ENCODE measurements around the gene VAV1.

GRCh38 chr19:6739390-6739882, 33.1 kb upstream of the VAV1 start, which contains the start of gene TRIP10:
- no peak for TF ChIP-seq POLR2A (IDR thresholded peaks at IDR 0.05; ENCODE audit: low read depth, low read length)
- no peak for TF ChIP-seq POLR2AphosphoS5 (IDR thresholded peaks at IDR 0.05; ENCODE audit: low read depth, low read length)

All from GM12891 (cell line).